SK-N-SH treated with all-trans-retinoic acid at 6 μM for 48 hours (cell line): ENCODE measurements around the gene LSAMP.
A peak's percentile ranks its signal among the peaks of the same experiment; 100 is the strongest.

Experiments
- ATAC-seq: fragments of 200-7000 bp; cut with Tn5 transposase; 3 replicates; pipeline ENCODE4 v1.9.1; 2020; ENCODE audit warnings: mild to moderate bottlenecking, moderate library complexity
- ARNTL ChIP-seq: fragments of 450-650 bp; formaldehyde crosslinking; IDR thresholded peaks from 2 replicates; pipeline ENCODE4 v1.5.0; 2020; ENCODE audit warnings: low read depth, mild to moderate bottlenecking, moderate library complexity, borderline replicate concordance
- BACH2 ChIP-seq: fragments of 250-450 bp; sonication (Bioruptor Pico); IDR thresholded peaks from 2 replicates; pipeline ENCODE4 v1.9.0; 2021; ENCODE audit warnings: mild to moderate bottlenecking, borderline replicate concordance
- CSDC2 ChIP-seq: fragments of 250-450 bp; sonication (Bioruptor Pico); IDR thresholded peaks from 2 replicates; pipeline ENCODE4 v1.5.0; 2020; ENCODE audit warnings: mild to moderate bottlenecking, moderate library complexity
- CSRNP3 ChIP-seq: fragments of 250-450 bp; sonication (Bioruptor Pico); IDR thresholded peaks from 2 replicates; pipeline ENCODE4 v1.5.1; 2021; ENCODE audit warnings: mild to moderate bottlenecking, moderate library complexity
- ESRRG ChIP-seq: fragments of 250-450 bp; sonication (Bioruptor Pico); IDR thresholded peaks from 2 replicates; pipeline ENCODE4 v1.6.1; 2021; ENCODE audit warnings: mild to moderate bottlenecking
- GLIS3 ChIP-seq: fragments of 250-450 bp; sonication (Bioruptor Pico); IDR thresholded peaks from 2 replicates; pipeline ENCODE4 v1.5.0; 2020; ENCODE audit warnings: mild to moderate bottlenecking, moderate library complexity
- ISL1 ChIP-seq: fragments of 250-450 bp; sonication (Bioruptor Pico); IDR thresholded peaks from 2 replicates; pipeline ENCODE4 v2.1.2; 2022; ENCODE audit warnings: mild to moderate bottlenecking, moderate library complexity
- OSR1 ChIP-seq: fragments of 250-450 bp; sonication (Bioruptor Pico); IDR thresholded peaks from 2 replicates; pipeline ENCODE4 v1.8.0; 2022; ENCODE audit warnings: moderate library complexity, mild to moderate bottlenecking, inconsistent platforms
- PPARA ChIP-seq: fragments of 250-450 bp; sonication (Bioruptor Pico); IDR thresholded peaks from 2 replicates; pipeline ENCODE4 v1.5.0; 2020; ENCODE audit warnings: mild to moderate bottlenecking, borderline replicate concordance
- RARB ChIP-seq: fragments of 250-450 bp; sonication (Bioruptor Pico); IDR thresholded peaks from 2 replicates; pipeline ENCODE4 v1.8.0; 2021; ENCODE audit warnings: mild to moderate bottlenecking, moderate library complexity
- TCF4 ChIP-seq: fragments of 250-450 bp; sonication (Bioruptor Pico); IDR thresholded peaks from 2 replicates; pipeline ENCODE4 v1.8.0; 2021; ENCODE audit warnings: mild to moderate bottlenecking, moderate library complexity, borderline replicate concordance
- TOX ChIP-seq: fragments of 250-450 bp; sonication (Bioruptor Pico); IDR thresholded peaks from 2 replicates; pipeline ENCODE4 v1.8.0; 2021; ENCODE audit warnings: mild to moderate bottlenecking, moderate library complexity, borderline replicate concordance
- TSHZ2 ChIP-seq: fragments of 250-450 bp; sonication (Bioruptor Pico); IDR thresholded peaks from 2 replicates; pipeline ENCODE4 v1.5.0; 2020; ENCODE audit warnings: mild to moderate bottlenecking, moderate library complexity
- ZC3H10 ChIP-seq: fragments of 250-450 bp; sonication (Bioruptor Pico); IDR thresholded peaks from 2 replicates; pipeline ENCODE4 v1.5.1; 2021; ENCODE audit warnings: mild to moderate bottlenecking, moderate library complexity
- ZFP3 ChIP-seq: fragments of 250-450 bp; sonication (Bioruptor Pico); IDR thresholded peaks from 2 replicates; pipeline ENCODE4 v1.5.0; 2020; ENCODE audit warnings: mild to moderate bottlenecking, moderate library complexity
- ZFP30 ChIP-seq: fragments of 450-650 bp; formaldehyde crosslinking; IDR thresholded peaks from 2 replicates; pipeline ENCODE4 v1.5.0; 2022; ENCODE audit warnings: mild to moderate bottlenecking, moderate library complexity
- ZNF70 ChIP-seq: fragments of 450-650 bp; formaldehyde crosslinking; IDR thresholded peaks from 2 replicates; pipeline ENCODE4 v1.5.0; 2020; ENCODE audit warnings: mild to moderate bottlenecking, moderate library complexity
- TF ChIP-seq, protein P1 (sequence below): fragments of 250-450 bp; sonication (Bioruptor Pico); IDR thresholded peaks from 2 replicates; pipeline ENCODE4 v1.8.0; 2021; ENCODE audit warnings: low read depth, mild to moderate bottlenecking, moderate library complexity, borderline replicate concordance
- TF ChIP-seq, protein P2 (sequence below): fragments of 250-450 bp; sonication (Bioruptor Pico); IDR thresholded peaks from 2 replicates; pipeline ENCODE4 v1.8.0; 2020; ENCODE audit warnings: mild to moderate bottlenecking, moderate library complexity, borderline replicate concordance

LSAMP gene

GRCh38 chr3:116337229-116337628 is 108.1 kb downstream of the LSAMP start:
- TF ChIP-seq ESRRG (CRISPR knock-in tag) = no peak
- TF ChIP-seq ZFP3 (CRISPR knock-in tag) = no peak
- ATAC-seq = no peak

- TF ChIP-seq ISL1 (CRISPR knock-in tag) (peak; percentile 34; the same call in 1 of the 2 replicates), TCF4 (no peak)
- peak; percentile 71 for ATAC-seq
Measured at GRCh38 chr3:116331380-116331779, 113.9 kb downstream of the LSAMP start.

- no peak for TF ChIP-seq ZC3H10 (CRISPR knock-in tag)
- no peak for ATAC-seq
Measured at GRCh38 chr3:116322750-116323375, 122.4 kb downstream of the LSAMP start.

DNA sequence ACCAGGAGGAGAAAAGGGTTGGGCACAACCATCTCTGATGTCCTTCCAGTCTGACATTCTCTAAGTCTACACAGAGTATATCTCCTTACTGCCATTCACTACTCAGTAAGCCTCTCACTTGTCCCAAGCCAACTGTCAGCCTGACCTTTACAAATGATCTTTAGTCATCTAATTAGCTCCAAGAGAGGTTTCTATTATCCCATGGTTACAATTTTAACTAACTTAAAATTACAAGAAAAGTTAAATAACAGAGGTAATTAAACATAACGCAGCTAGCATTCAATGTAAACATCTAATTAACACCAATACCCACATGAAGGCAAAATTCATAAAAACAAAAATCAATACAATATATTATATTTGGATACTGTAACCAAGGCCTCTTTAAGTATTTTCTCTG is 126.9 kb downstream of the LSAMP start:
- no peak for ATAC-seq

More for the DNA sequence above, 126.9 kb downstream of the LSAMP start:
- no peak for TF ChIP-seq TCF4
- no peak for TF ChIP-seq ZFP3 (CRISPR knock-in tag)
- no peak for TF ChIP-seq ZNF70
- TF ChIP-seq, protein P1, sequence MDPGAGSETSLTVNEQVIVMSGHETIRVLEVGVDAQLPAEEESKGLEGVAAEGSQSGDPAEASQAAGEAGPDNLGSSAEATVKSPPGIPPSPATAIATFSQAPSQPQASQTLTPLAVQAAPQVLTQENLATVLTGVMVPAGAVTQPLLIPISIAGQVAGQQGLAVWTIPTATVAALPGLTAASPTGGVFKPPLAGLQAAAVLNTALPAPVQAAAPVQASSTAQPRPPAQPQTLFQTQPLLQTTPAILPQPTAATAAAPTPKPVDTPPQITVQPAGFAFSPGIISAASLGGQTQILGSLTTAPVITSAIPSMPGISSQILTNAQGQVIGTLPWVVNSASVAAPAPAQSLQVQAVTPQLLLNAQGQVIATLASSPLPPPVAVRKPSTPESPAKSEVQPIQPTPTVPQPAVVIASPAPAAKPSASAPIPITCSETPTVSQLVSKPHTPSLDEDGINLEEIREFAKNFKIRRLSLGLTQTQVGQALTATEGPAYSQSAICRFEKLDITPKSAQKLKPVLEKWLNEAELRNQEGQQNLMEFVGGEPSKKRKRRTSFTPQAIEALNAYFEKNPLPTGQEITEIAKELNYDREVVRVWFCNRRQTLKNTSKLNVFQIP (CRISPR knock-in tag) = no peak
- no peak for TF ChIP-seq ISL1 (CRISPR knock-in tag)
- TF ChIP-seq RARB (CRISPR knock-in tag) = no peak
- no peak for TF ChIP-seq ARNTL (CRISPR knock-in tag)
- TF ChIP-seq OSR1 (CRISPR knock-in tag) = no peak
- TF ChIP-seq, protein P2, sequence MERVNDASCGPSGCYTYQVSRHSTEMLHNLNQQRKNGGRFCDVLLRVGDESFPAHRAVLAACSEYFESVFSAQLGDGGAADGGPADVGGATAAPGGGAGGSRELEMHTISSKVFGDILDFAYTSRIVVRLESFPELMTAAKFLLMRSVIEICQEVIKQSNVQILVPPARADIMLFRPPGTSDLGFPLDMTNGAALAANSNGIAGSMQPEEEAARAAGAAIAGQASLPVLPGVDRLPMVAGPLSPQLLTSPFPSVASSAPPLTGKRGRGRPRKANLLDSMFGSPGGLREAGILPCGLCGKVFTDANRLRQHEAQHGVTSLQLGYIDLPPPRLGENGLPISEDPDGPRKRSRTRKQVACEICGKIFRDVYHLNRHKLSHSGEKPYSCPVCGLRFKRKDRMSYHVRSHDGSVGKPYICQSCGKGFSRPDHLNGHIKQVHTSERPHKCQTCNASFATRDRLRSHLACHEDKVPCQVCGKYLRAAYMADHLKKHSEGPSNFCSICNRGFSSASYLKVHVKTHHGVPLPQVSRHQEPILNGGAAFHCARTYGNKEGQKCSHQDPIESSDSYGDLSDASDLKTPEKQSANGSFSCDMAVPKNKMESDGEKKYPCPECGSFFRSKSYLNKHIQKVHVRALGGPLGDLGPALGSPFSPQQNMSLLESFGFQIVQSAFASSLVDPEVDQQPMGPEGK (CRISPR knock-in tag) = no peak
- TF ChIP-seq ZFP30 (CRISPR knock-in tag) = no peak
- TF ChIP-seq BACH2 (CRISPR knock-in tag) = no peak
- TF ChIP-seq TSHZ2 (CRISPR knock-in tag) = no peak
- TF ChIP-seq GLIS3 (CRISPR knock-in tag) = no peak
- no peak for TF ChIP-seq CSDC2 (CRISPR knock-in tag)
- TF ChIP-seq TOX = no peak
- no peak for TF ChIP-seq PPARA (CRISPR knock-in tag)
- no peak for TF ChIP-seq CSRNP3
